ENCODE data around the gene LCN1. TPM values are rescaled to one million over a fixed set of nuclear protein-coding genes. Genes with fewer than 3 reads are reported as not detected.

The LCN1 gene
- total RNA-seq, 1 experiment from 2014 or later, result not detected

- TF ChIP-seq EZH2phosphoT487 (IDR thresholded peaks at IDR 0.05; ENCODE audit: borderline replicate concordance, low read length) (no peak), EZH2 (IDR thresholded peaks at IDR 0.05; ENCODE audit: low read length, unreplicated experiment) (no peak)
- TF ChIP-seq, protein P1, sequence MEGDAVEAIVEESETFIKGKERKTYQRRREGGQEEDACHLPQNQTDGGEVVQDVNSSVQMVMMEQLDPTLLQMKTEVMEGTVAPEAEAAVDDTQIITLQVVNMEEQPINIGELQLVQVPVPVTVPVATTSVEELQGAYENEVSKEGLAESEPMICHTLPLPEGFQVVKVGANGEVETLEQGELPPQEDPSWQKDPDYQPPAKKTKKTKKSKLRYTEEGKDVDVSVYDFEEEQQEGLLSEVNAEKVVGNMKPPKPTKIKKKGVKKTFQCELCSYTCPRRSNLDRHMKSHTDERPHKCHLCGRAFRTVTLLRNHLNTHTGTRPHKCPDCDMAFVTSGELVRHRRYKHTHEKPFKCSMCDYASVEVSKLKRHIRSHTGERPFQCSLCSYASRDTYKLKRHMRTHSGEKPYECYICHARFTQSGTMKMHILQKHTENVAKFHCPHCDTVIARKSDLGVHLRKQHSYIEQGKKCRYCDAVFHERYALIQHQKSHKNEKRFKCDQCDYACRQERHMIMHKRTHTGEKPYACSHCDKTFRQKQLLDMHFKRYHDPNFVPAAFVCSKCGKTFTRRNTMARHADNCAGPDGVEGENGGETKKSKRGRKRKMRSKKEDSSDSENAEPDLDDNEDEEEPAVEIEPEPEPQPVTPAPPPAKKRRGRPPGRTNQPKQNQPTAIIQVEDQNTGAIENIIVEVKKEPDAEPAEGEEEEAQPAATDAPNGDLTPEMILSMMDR (conservative IDR thresholded peaks at IDR 0.05; ENCODE audit: low read depth, low read length), result no peak
- no peaks in the 10 kb centered on the region for H4K20me1 ChIP-seq (ENCODE audit: low read length)
- no peak overlapping the region for H3K9ac ChIP-seq (ENCODE audit: low read length)
- no peaks in the 10 kb centered on the region for H3F3A ChIP-seq (ENCODE audit: low read length, unreplicated experiment)
- no peaks in the 10 kb centered on the region for H3K9me2 ChIP-seq (replicated peaks; ENCODE audit: low read length)
- H3K4me3 ChIP-seq (ENCODE audit: low read length), result no peak overlapping the region
- H3K4me1 ChIP-seq (ENCODE audit: insufficient read depth, low read length), result no peaks in the 10 kb centered on the region
- no peak overlapping the region for H2AFZ ChIP-seq (ENCODE audit: low read length)
- POLR2A ChIA-PET (ENCODE audit: unreplicated experiment), result no interaction called here
- CTCF ChIA-PET, result no interaction called here
- no peak for DNase-seq
- no peak overlapping the region for H3K4me2 ChIP-seq (ENCODE audit: low read length)
- H3K27me3 ChIP-seq (ENCODE audit: low read length), result no peaks in the 10 kb centered on the region
- no peak for ATAC-seq
- H3K79me2 ChIP-seq (ENCODE audit: low read length), result no peaks in the 10 kb centered on the region
- H3K27ac ChIP-seq (ENCODE audit: low read length), result no peak overlapping the region
- H3K36me3 ChIP-seq (ENCODE audit: low read depth, low read length), result no peaks in the 10 kb centered on the region
- H3K9me3 ChIP-seq (ENCODE audit: low read length), result no peaks in the 10 kb centered on the region
- no TSS peak for BruUV-seq (replicated peaks)
- intact Hi-C loops (cut with micrococcal nuclease), result no loop called here
Observed at GRCh38 chr9:135550344-135550918, 29.2 kb downstream of the LCN1 start.

GRCh38 chr9:135551031-135551430, 29.8 kb downstream of the LCN1 start:
- no peak overlapping the region for H3K4me2 ChIP-seq (ENCODE audit: low read length)
- DNase-seq (no peak), ATAC-seq (no peak)
- no peaks in the 10 kb centered on the region for H3K36me3 ChIP-seq (ENCODE audit: low read depth, low read length)
- no peak overlapping the region for H3K9ac ChIP-seq (ENCODE audit: low read length)
- no peaks in the 10 kb centered on the region for H3K27me3 ChIP-seq (ENCODE audit: low read length)
- TF ChIP-seq, protein P1 (conservative IDR thresholded peaks at IDR 0.05; ENCODE audit: low read depth, low read length), result no peak
- no peak for TF ChIP-seq EZH2phosphoT487 (IDR thresholded peaks at IDR 0.05; ENCODE audit: borderline replicate concordance, low read length)
- no peak for TF ChIP-seq EZH2 (IDR thresholded peaks at IDR 0.05; ENCODE audit: low read length, unreplicated experiment)
- no peaks in the 10 kb centered on the region for H3K9me2 ChIP-seq (replicated peaks; ENCODE audit: low read length)
- CTCF ChIA-PET, result no interaction called here
- no peaks in the 10 kb centered on the region for H3K79me2 ChIP-seq (ENCODE audit: low read length)
- no peaks in the 10 kb centered on the region for H3K9me3 ChIP-seq (ENCODE audit: low read length)
- no peak overlapping the region for H3K27ac ChIP-seq (ENCODE audit: low read length)
- H2AFZ ChIP-seq (ENCODE audit: low read length), result no peak overlapping the region
- no peaks in the 10 kb centered on the region for H4K20me1 ChIP-seq (ENCODE audit: low read length)
- intact Hi-C loops (cut with micrococcal nuclease), result no loop called here
- no TSS peak for BruUV-seq (replicated peaks)
- POLR2A ChIA-PET (ENCODE audit: unreplicated experiment), result no interaction called here
- H3F3A ChIP-seq (ENCODE audit: low read length, unreplicated experiment), result no peaks in the 10 kb centered on the region
- no peaks in the 10 kb centered on the region for H3K4me1 ChIP-seq (ENCODE audit: insufficient read depth, low read length)
- H3K4me3 ChIP-seq (ENCODE audit: low read length), result no peak overlapping the region

GRCh38 chr9:135551456-135551855, 30.2 kb downstream of the LCN1 start:
- TF ChIP-seq EZH2phosphoT487 (IDR thresholded peaks at IDR 0.05; ENCODE audit: borderline replicate concordance, low read length) (no peak), EZH2 (IDR thresholded peaks at IDR 0.05; ENCODE audit: low read length, unreplicated experiment) (no peak)
- TF ChIP-seq, protein P1 (conservative IDR thresholded peaks at IDR 0.05; ENCODE audit: low read depth, low read length), result no peak
- no TSS peak for BruUV-seq (replicated peaks)
- H3K9ac ChIP-seq (ENCODE audit: low read length), result no peak overlapping the region
- H2AFZ ChIP-seq (ENCODE audit: low read length), result no peak overlapping the region
- no peaks in the 10 kb centered on the region for H3K27me3 ChIP-seq (ENCODE audit: low read length)
- H3K4me3 ChIP-seq (ENCODE audit: low read length), result no peak overlapping the region
- no peak for DNase-seq
- H3K4me2 ChIP-seq (ENCODE audit: low read length), result no peak overlapping the region
- POLR2A ChIA-PET (ENCODE audit: unreplicated experiment), result no interaction called here
- CTCF ChIA-PET, result no interaction called here
- H3K4me1 ChIP-seq (ENCODE audit: insufficient read depth, low read length), result no peaks in the 10 kb centered on the region
- no peaks in the 10 kb centered on the region for H3K36me3 ChIP-seq (ENCODE audit: low read depth, low read length)
- H3K79me2 ChIP-seq (ENCODE audit: low read length), result no peaks in the 10 kb centered on the region
- no peaks in the 10 kb centered on the region for H4K20me1 ChIP-seq (ENCODE audit: low read length)
- H3K27ac ChIP-seq (ENCODE audit: low read length), result no peak overlapping the region
- ATAC-seq, result no peak
- no peaks in the 10 kb centered on the region for H3K9me3 ChIP-seq (ENCODE audit: low read length)
- no peaks in the 10 kb centered on the region for H3F3A ChIP-seq (ENCODE audit: low read length, unreplicated experiment)
- intact Hi-C loops (cut with micrococcal nuclease), result no loop called here
- H3K9me2 ChIP-seq (replicated peaks; ENCODE audit: low read length), result no peaks in the 10 kb centered on the region

Measured in PC-3 (cell line).